HepG2 (cell line): ENCODE data around the gene ZNF292. TPM values are rescaled to one million over a fixed set of nuclear protein-coding genes. Genes with fewer than 3 reads are reported as not detected.
A peak's percentile ranks its signal among the peaks of the same experiment; 100 is the strongest.

Experiments used
- ATF7-NPFF ChIP-seq: sonication (generic); formaldehyde crosslinking; IDR thresholded peaks from 2 replicates; pipeline ENCODE4 v1.8.1; 2023; ENCODE audit warnings: mild to moderate bottlenecking, low read depth, missing genetic modification reagents, moderate library complexity
- FOXO1 ChIP-seq: sonication (generic); formaldehyde crosslinking; IDR thresholded peaks from 2 replicates; pipeline ENCODE4 v1.4.0; 2020; ENCODE audit warnings: missing genetic modification reagents
- GATA4 ChIP-seq: sonication (generic); IDR thresholded peaks from 2 replicates; pipeline ENCODE4 v1.6.1; 2016; ENCODE audit warnings: antibody characterized with exemption, low read depth, borderline replicate concordance
- HHEX ChIP-seq: IDR thresholded peaks from 2 replicates; pipeline ENCODE4 v1.6.1; 2016; ENCODE audit warnings: control low read depth
- HMG20A ChIP-seq: IDR thresholded peaks from 2 replicates; pipeline ENCODE4 v1.6.1; 2016; ENCODE audit warnings: borderline replicate concordance
- MIER2 ChIP-seq: IDR thresholded peaks from 2 replicates; pipeline ENCODE4 v1.6.1; 2016; ENCODE audit warnings: missing biosample characterization, missing genetic modification reagents
- MLLT10 ChIP-seq: sonication (generic); formaldehyde crosslinking; IDR thresholded peaks from 2 replicates; pipeline ENCODE4 v1.4.0; 2020; ENCODE audit warnings: missing genetic modification reagents
- NFKB2 ChIP-seq: sonication (generic); formaldehyde crosslinking; IDR thresholded peaks from 2 replicates; pipeline ENCODE4 v1.4.0; 2020; ENCODE audit warnings: missing genetic modification reagents, borderline replicate concordance
- PCBP1 ChIP-seq: fragments of 200-400 bp; formaldehyde crosslinking; IDR thresholded peaks from 2 replicates; pipeline ENCODE4 v1.6.1; 2017; ENCODE audit warnings: mild to moderate bottlenecking, low read depth, low read length, borderline replicate concordance
- RBFOX2 ChIP-seq: fragments of 200-400 bp; formaldehyde crosslinking; IDR thresholded peaks from 2 replicates; pipeline ENCODE4 v1.6.1; 2017; ENCODE audit warnings: low read depth, mild to moderate bottlenecking, low read length
- RFX1 ChIP-seq: fragments of 450-650 bp; IDR thresholded peaks from 2 replicates; pipeline ENCODE4 v1.6.1; 2017
- SCMH1 ChIP-seq: sonication (generic); formaldehyde crosslinking; IDR thresholded peaks from 2 replicates; pipeline ENCODE4 v1.9.0; 2021; ENCODE audit warnings: missing genetic modification reagents, mild to moderate bottlenecking, borderline replicate concordance
- SNAI1 ChIP-seq: sonication (generic); formaldehyde crosslinking; IDR thresholded peaks from 2 replicates; pipeline ENCODE4 v1.5.0; 2020; ENCODE audit warnings: mild to moderate bottlenecking, missing genetic modification reagents, borderline replicate concordance
- TARDBP ChIP-seq: sonication (generic); formaldehyde crosslinking; IDR thresholded peaks from 2 replicates; pipeline ENCODE4 v1.8.0; 2022; ENCODE audit warnings: mild to moderate bottlenecking, missing genetic modification reagents
- TOE1 ChIP-seq: sonication (generic); formaldehyde crosslinking; IDR thresholded peaks from 2 replicates; pipeline ENCODE4 v1.4.0; 2020; ENCODE audit warnings: mild to moderate bottlenecking, missing genetic modification reagents
- ZNF24 ChIP-seq: fragments of 450-650 bp; IDR thresholded peaks from 2 replicates; pipeline ENCODE4 v1.6.1; 2017; ENCODE audit warnings: antibody characterized with exemption, mild to moderate bottlenecking
- ZNF552 ChIP-seq: sonication (generic); formaldehyde crosslinking; IDR thresholded peaks from 2 replicates; pipeline ENCODE4 v1.9.0; 2022; ENCODE audit warnings: missing genetic modification reagents, mild to moderate bottlenecking, borderline replicate concordance
- ZNF572 ChIP-seq: sonication (generic); formaldehyde crosslinking; IDR thresholded peaks from 2 replicates; pipeline ENCODE4 v1.5.1; 2020; ENCODE audit warnings: mild to moderate bottlenecking, missing genetic modification reagents
- polyA plus RNA-seq, 8 experiments: library from polyadenylated mRNA; depleted of rRNA in 3 of 8; stranded (reverse) in 7 of 8; unstranded in 1 of 8; fragments of >200 nt; fragmentation: Illumina TruSeq in 4 of 8; extraction: Trizol in 4 of 8; gene quantifications; 2 replicates each; pipeline versions ENCODE4 v1.2.1 to v1.2.3, GENCODE V29; 2011 to 2016; ENCODE audit warnings: low read depth in 4 of 8, missing spikeins in 1 of 8, mixed read lengths in 1 of 8; ENCODE audit not compliant: insufficient read depth in 1 of 8
- total RNA-seq, 5 experiments: library from RNA; depleted of rRNA; stranded (reverse); fragments of >200 nt; fragmentation: Illumina TruSeq; extraction: Trizol; gene quantifications; 2 replicates each; pipeline ENCODE4 v1.2.3, GENCODE V29; 2016; ENCODE audit warnings: low read depth in 1 of 5
- TF ChIP-seq, protein P1 (sequence below): sonication (generic); formaldehyde crosslinking; IDR thresholded peaks from 2 replicates; pipeline ENCODE4 v1.8.0; 2023; ENCODE audit warnings: mild to moderate bottlenecking, missing genetic modification reagents
- TF ChIP-seq, protein P2 (sequence below): sonication (generic); formaldehyde crosslinking; IDR thresholded peaks from 2 replicates; pipeline ENCODE4 v1.4.0; 2020; ENCODE audit warnings: missing genetic modification reagents
- TF ChIP-seq, protein P3 (sequence below): sonication (generic); formaldehyde crosslinking; IDR thresholded peaks from 2 replicates; pipeline ENCODE4 v1.4.0; 2020; ENCODE audit warnings: missing genetic modification reagents; ENCODE audit errors: not compliant biosample characterization
- TF ChIP-seq, protein P4 (sequence below): IDR thresholded peaks from 2 replicates; pipeline ENCODE4 v1.6.1; 2016; ENCODE audit warnings: missing biosample characterization, missing genetic modification reagents, low read depth
- TF ChIP-seq, protein P5 (sequence below): sonication (generic); formaldehyde crosslinking; IDR thresholded peaks from 2 replicates; pipeline ENCODE4 v1.5.1; 2020; ENCODE audit warnings: missing genetic modification reagents, mild to moderate bottlenecking, borderline replicate concordance

Gene ZNF292
- total and polyA plus RNA-seq, 2 of the 13 experiments (the other 11 are each of a cell fraction or from before 2014, with no cell fraction given) = 9.9 to 12.8 TPM

DNA sequence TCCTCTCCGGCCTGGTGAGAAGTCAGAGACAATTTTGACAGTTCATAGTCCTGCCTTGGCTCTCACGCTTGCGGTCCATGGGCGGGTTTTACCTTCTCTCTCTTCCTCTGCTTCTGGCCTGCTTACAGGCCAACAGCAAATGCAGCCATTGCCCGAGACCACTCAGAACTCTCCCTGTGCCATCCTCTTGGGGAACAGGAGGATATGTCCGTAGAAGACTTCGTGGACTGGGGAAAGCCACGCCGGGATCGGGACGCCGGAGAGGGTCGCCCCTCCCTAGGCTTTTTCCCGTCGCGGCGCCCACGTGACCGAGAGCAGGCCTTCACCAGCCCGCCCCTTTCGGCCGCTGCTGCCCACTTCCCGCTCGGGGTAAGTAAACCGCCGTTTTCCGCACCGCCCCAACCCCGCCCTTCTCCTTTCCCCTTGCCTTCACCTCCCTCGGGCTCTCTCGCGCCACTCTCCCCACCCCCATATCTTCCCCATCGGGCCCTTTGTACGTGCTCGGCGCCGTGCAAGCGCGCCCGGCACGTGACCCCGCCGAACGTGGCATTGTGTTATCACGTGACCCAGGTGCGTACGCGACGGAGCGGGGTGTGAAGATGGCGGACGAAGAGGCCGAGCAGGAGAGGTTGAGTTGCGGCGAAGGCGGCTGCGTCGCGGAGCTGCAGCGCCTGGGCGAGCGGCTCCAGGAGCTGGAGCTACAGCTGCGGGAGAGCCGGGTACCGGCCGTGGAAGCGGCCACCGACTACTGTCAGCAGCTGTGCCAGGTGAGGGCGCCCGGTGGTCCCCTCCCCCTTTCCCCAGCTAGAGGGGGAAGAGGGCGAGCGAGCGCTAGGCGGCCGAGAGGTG lies at the start of gene ZNF292 (continued):
- TF ChIP-seq SCMH1 (no peak), TOE1 (peak; percentile 75), ATF7-NPFF (CRISPR knock-in tag) (peak; percentile 94), ZNF552 (CRISPR knock-in tag) (peak; percentile 82), MLLT10 (no peak), RBFOX2 (peak; percentile 98), TARDBP (CRISPR knock-in tag) (peak; percentile 94), FOXO1 (CRISPR knock-in tag) (peak; percentile 51; the same call in 1 of the 2 replicates), NFKB2 (CRISPR knock-in tag) (peak; percentile 96; the same call in 1 of the 2 replicates), HMG20A (CRISPR knock-in tag) (0 out of 2 replicates have a peak, but pooled peaks have one; percentile 26), ZNF24 (no peak), ZNF572 (peak; percentile 45; the same call in 1 of the 2 replicates), MIER2 (CRISPR knock-in tag) (0 out of 2 replicates have a peak, but pooled peaks have one; percentile 56), HHEX (peak; percentile 29; the same call in 1 of the 2 replicates), PCBP1 (peak; percentile 93; the same call in 1 of the 2 replicates), GATA4 (0 out of 2 replicates have a peak, but pooled peaks have one; percentile 44), RFX1 (no peak), SNAI1 (CRISPR knock-in tag) (0 out of 2 replicates have a peak, but pooled peaks have one; percentile 0)
- TF ChIP-seq, protein P1, sequence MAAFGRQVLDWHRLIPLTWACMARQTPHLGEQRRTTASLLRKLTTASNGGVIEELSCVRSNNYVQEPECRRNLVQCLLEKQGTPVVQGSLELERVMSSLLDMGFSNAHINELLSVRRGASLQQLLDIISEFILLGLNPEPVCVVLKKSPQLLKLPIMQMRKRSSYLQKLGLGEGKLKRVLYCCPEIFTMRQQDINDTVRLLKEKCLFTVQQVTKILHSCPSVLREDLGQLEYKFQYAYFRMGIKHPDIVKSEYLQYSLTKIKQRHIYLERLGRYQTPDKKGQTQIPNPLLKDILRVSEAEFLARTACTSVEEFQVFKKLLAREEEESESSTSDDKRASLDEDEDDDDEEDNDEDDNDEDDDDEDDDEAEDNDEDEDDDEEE (CRISPR knock-in tag) = peak; percentile 88; the same call in 1 of the 2 replicates
- TF ChIP-seq, protein P2, sequence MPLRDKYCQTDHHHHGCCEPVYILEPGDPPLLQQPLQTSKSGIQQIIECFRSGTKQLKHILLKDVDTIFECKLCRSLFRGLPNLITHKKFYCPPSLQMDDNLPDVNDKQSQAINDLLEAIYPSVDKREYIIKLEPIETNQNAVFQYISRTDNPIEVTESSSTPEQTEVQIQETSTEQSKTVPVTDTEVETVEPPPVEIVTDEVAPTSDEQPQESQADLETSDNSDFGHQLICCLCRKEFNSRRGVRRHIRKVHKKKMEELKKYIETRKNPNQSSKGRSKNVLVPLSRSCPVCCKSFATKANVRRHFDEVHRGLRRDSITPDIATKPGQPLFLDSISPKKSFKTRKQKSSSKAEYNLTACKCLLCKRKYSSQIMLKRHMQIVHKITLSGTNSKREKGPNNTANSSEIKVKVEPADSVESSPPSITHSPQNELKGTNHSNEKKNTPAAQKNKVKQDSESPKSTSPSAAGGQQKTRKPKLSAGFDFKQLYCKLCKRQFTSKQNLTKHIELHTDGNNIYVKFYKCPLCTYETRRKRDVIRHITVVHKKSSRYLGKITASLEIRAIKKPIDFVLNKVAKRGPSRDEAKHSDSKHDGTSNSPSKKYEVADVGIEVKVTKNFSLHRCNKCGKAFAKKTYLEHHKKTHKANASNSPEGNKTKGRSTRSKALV (CRISPR knock-in tag) = no peak; the same call in 1 of the 2 replicates
- TF ChIP-seq, protein P3, sequence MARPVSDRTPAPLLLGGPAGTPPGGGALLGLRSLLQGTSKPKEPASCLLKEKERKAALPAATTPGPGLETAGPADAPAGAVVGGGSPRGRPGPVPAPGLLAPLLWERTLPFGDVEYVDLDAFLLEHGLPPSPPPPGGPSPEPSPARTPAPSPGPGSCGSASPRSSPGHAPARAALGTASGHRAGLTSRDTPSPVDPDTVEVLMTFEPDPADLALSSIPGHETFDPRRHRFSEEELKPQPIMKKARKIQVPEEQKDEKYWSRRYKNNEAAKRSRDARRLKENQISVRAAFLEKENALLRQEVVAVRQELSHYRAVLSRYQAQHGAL (CRISPR knock-in tag) = no peak
- TF ChIP-seq, protein P4, sequence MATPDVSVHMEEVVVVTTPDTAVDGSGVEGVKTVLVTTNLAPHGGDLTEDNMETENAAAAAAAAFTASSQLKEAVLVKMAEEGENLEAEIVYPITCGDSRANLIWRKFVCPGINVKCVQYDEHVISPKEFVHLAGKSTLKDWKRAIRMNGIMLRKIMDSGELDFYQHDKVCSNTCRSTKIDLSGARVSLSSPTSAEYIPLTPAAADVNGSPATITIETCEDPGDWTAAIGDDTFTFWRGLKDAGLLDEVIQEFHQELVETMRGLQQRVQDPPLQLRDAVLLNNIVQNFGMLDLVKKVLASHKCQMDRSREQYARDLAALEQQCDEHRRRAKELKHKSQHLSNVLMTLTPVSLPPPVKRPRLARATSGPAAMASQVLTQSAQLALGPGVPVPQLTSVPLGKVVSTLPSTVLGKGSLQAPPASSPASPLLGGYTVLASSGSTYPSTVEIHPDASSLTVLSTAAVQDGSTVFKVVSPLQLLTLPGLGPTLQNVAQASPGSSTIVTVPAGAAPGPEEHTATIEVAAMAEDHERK (CRISPR knock-in tag) = peak; percentile 97
- TF ChIP-seq, protein P5, sequence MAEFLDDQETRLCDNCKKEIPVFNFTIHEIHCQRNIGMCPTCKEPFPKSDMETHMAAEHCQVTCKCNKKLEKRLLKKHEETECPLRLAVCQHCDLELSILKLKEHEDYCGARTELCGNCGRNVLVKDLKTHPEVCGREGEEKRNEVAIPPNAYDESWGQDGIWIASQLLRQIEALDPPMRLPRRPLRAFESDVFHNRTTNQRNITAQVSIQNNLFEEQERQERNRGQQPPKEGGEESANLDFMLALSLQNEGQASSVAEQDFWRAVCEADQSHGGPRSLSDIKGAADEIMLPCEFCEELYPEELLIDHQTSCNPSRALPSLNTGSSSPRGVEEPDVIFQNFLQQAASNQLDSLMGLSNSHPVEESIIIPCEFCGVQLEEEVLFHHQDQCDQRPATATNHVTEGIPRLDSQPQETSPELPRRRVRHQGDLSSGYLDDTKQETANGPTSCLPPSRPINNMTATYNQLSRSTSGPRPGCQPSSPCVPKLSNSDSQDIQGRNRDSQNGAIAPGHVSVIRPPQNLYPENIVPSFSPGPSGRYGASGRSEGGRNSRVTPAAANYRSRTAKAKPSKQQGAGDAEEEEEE = no peak
